GM12891 (cell line): ENCODE measurements around the gene RNF130.

Source experiments
- PAX5 ChIP-seq: IDR thresholded peaks from 2 replicates; pipeline ENCODE4 v1.6.1; 2011; ENCODE audit warnings: low read length, moderate library complexity, mild to moderate bottlenecking; ENCODE audit not compliant: insufficient read depth, severe bottlenecking
- POLR2A ChIP-seq: IDR thresholded peaks from 2 replicates; pipeline ENCODE4 v1.6.1; 2011; ENCODE audit warnings: low read depth, low read length, control low read depth
- POLR2AphosphoS5 ChIP-seq: IDR thresholded peaks from 2 replicates; pipeline ENCODE4 v1.6.1; 2011; ENCODE audit warnings: low read depth, low read length, control low read depth
- POU2F2 ChIP-seq: IDR thresholded peaks from 2 replicates; pipeline ENCODE4 v1.6.1; 2011; ENCODE audit warnings: low read depth, mild to moderate bottlenecking, control low read depth, low read length, moderate library complexity
- SPI1 ChIP-seq: IDR thresholded peaks from 2 replicates; pipeline ENCODE4 v1.6.1; 2011; ENCODE audit warnings: low read depth, low read length, control low read depth

- TF ChIP-seq POLR2A (no peak), POU2F2 (no peak), SPI1 (no peak), POLR2AphosphoS5 (no peak), PAX5 (no peak)
These were observed 21.2 kb downstream of the RNF130 start for GRCh38 chr5:180050121-180050940.
